ENCODE data around the gene HAPSTR1. TPM values are rescaled to one million over a fixed set of nuclear protein-coding genes. Genes with fewer than 3 reads are reported as not detected.

Gene HAPSTR1
- total and polyA plus RNA-seq, 2 donors (not counting 3 experiments of a cell fraction or from before 2014, with no cell fraction given): 15.7 to 63.7 TPM

- H3K79me2 ChIP-seq (ENCODE audit: control insufficient read depth, insufficient read depth, low read length): no peaks in the 10 kb centered on the region
- ChIA-PET POLR2A (no interaction called here), CTCF (interaction anchor here (0.6 to 2.7 kb wide), 5 partner anchors 15 to 1096 kb away, joined by 3 to 42 read pairs (median 4); no protein-coding TSS in a partner anchor)
- H3K9me3 ChIP-seq (replicated peaks; ENCODE audit: control insufficient read depth, insufficient read depth, low read length): no peaks in the 10 kb centered on the region
- H3K36me3 ChIP-seq (ENCODE audit: control insufficient read depth in 2 of 2, extremely low read depth in 1 of 2, insufficient read depth in 2 of 2, low read length in 2 of 2): no peaks in the 10 kb centered on the region
- no peak overlapping the region for H3K4me2 ChIP-seq (ENCODE audit: insufficient read depth, low read length)
- TF ChIP-seq GATA2 (IDR thresholded peaks at IDR 0.05; ENCODE audit: insufficient read depth, insufficient read length, low read depth, low read length) (no peak), POLR2AphosphoS5 (IDR thresholded peaks at IDR 0.05; ENCODE audit: insufficient read depth, low read depth, low read length) (no peak), MAX (IDR thresholded peaks at IDR 0.05; ENCODE audit: insufficient read depth, insufficient read length) (no peak), FOS (IDR thresholded peaks at IDR 0.05; ENCODE audit: borderline replicate concordance, insufficient read depth, low read length) (no peak), MYC (IDR thresholded peaks at IDR 0.05; ENCODE audit: low read depth, low read length) (no peak), POLR2A (IDR thresholded peaks at IDR 0.05; ENCODE audit: low read depth, low read length) (no peak), EZH2 (IDR thresholded peaks at IDR 0.05; ENCODE audit: borderline replicate concordance, low read depth, low read length, severe bottlenecking) (no peak), JUN (IDR thresholded peaks at IDR 0.05; ENCODE audit: borderline replicate concordance, insufficient read depth, insufficient read length, low read depth) (no peak), CTCF (IDR thresholded peaks at IDR 0.05; ENCODE audit: extremely low read depth in 1 of 2, insufficient read depth in 1 of 2, low read depth in 1 of 2, low read length in 2 of 2) (no peak)
- no peaks in the 10 kb centered on the region for H3K27me3 ChIP-seq (ENCODE audit: control insufficient read depth in 2 of 2, insufficient read depth in 2 of 2, low read length in 2 of 2)
- H3K4me3 ChIP-seq (replicated peaks in 1 of 3; ENCODE audit: insufficient read depth in 1 of 3, low read depth in 1 of 3, low read length in 3 of 3): no peak overlapping the region
- H3K27ac ChIP-seq (ENCODE audit: insufficient read depth, low read depth, low read length): no peak overlapping the region
- DNase-seq (ENCODE audit: low read depth, low spot score) (no peak), FAIRE-seq (no peak)
- H3K9me1 ChIP-seq (replicated peaks; ENCODE audit: control insufficient read depth, extremely low read depth, insufficient read depth, low read length): no peaks in the 10 kb centered on the region
- H4K20me1 ChIP-seq (replicated peaks; ENCODE audit: control insufficient read depth, extremely low read depth, insufficient read depth, low read length): no peaks in the 10 kb centered on the region
- no TSS peak for BruUV-seq (replicated peaks)
- H2AFZ ChIP-seq (ENCODE audit: low read depth, low read length): no peak overlapping the region
- intact Hi-C loops (cut with micrococcal nuclease): loop anchor here (10.0 kb wide), 1 partner anchor 342 kb away; the partner anchor contains the start of genes PMM2 and TMEM186
- dilution Hi-C loops (cut with MboI; ENCODE audit: extremely low pct_ligation_motif_present, low sequenced_read_pairs): no loop called here
- H3K9ac ChIP-seq (replicated peaks; ENCODE audit: extremely low read depth, insufficient read depth, low read length): no peak overlapping the region
- no peaks in the 10 kb centered on the region for H3K4me1 ChIP-seq (ENCODE audit: control insufficient read depth, extremely low read depth, insufficient read depth, low read length)
Measured at GRCh38 chr16:9136596-9136995, 45.2 kb downstream of the HAPSTR1 start.
